ENCODE results near the gene PNKP.

PNKP gene

GRCh38 chr19:49859682-49860335, 7.6 kb downstream of the PNKP start:
- Histone ChIP-seq H3K4me3 (ENCODE audit: insufficient read depth, low read length, poor library complexity, severe bottlenecking) (no peak overlapping the region), H3K9ac (ENCODE audit: low read length) (no peak overlapping the region), H3K79me2 (ENCODE audit: insufficient read depth, low read length) (peaks cover 3% of the 10 kb centered on the region), H4K20me1 (ENCODE audit: low read depth, low read length) (no peaks in the 10 kb centered on the region), H3F3A (ENCODE audit: insufficient read depth) (no peaks in the 10 kb centered on the region), H3K36me3 (ENCODE audit: low read length) (no peaks in the 10 kb centered on the region), H3K27me3 (ENCODE audit: low read length) (no peaks in the 10 kb centered on the region), H3K27ac (ENCODE audit: low read depth, low read length) (no peak overlapping the region), H3K9me3 (ENCODE audit: insufficient read depth, low read length) (no peaks in the 10 kb centered on the region), H2AFZ (ENCODE audit: low read depth, low read length, severe bottlenecking) (no peak overlapping the region), H3K9me2 (replicated peaks; ENCODE audit: insufficient read depth, low read length) (no peaks in the 10 kb centered on the region), H3K4me2 (ENCODE audit: low read depth, low read length, poor library complexity, severe bottlenecking) (no peak overlapping the region)
- TF ChIP-seq, protein P1, sequence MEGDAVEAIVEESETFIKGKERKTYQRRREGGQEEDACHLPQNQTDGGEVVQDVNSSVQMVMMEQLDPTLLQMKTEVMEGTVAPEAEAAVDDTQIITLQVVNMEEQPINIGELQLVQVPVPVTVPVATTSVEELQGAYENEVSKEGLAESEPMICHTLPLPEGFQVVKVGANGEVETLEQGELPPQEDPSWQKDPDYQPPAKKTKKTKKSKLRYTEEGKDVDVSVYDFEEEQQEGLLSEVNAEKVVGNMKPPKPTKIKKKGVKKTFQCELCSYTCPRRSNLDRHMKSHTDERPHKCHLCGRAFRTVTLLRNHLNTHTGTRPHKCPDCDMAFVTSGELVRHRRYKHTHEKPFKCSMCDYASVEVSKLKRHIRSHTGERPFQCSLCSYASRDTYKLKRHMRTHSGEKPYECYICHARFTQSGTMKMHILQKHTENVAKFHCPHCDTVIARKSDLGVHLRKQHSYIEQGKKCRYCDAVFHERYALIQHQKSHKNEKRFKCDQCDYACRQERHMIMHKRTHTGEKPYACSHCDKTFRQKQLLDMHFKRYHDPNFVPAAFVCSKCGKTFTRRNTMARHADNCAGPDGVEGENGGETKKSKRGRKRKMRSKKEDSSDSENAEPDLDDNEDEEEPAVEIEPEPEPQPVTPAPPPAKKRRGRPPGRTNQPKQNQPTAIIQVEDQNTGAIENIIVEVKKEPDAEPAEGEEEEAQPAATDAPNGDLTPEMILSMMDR (IDR thresholded peaks at IDR 0.05; ENCODE audit: insufficient read depth, low read length, poor library complexity, severe bottlenecking): no peak
- TF ChIP-seq EZH2phosphoT487 (conservative IDR thresholded peaks at IDR 0.05; ENCODE audit: low read length): no peak

DNA sequence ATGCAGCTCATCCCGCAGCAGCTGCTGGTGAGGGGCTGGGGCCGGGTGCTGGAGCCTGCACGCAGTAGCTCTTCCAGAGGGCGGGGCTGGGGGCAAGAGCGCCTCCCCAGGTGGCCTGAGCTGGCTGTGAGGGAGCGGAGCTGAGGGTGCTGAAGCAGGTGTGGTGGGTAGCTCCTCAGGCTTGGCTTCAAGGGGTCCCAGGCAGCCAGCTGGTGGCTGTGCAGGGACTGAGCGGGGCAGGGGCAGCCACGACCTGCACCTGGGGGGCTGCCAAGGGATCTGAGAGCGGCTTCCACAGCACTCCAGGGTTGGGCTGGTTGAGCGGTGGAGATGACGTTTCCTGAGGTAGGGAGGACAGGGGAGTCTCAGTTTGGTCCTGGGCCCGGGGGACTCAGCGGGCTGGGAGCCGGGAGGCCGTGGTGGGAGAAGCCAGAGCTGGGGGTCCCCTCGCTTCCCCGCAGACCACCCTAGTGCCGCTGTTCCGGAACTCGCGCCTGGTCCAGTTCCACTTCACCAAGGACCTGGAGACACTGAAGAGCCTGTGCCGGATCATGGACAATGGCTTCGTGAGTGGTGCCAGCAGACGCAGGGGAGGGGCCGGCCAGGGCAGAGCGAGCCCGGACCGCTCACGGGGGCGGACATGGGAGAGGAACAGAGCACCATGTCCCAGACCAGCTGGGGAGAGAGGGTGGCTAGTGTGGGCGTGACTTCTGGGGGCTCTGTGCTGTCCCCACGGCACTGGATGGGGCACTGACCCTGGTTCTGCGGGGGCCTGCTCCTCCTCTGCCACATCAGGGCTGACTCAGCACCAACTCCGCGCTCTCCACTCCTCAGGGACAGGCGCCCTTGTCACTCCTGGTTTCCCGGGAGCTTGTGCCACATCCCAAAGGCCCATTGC, 9.0 kb downstream of the PNKP start:
- 0 out of 2 replicates have a peak, but pooled peaks cover 3% of the 10 kb centered on the region for H4K20me1 ChIP-seq (ENCODE audit: low read depth, low read length)
- no peak overlapping the region for H2AFZ ChIP-seq (ENCODE audit: low read depth, low read length, severe bottlenecking)
- no peaks in the 10 kb centered on the region for H3K9me2 ChIP-seq (replicated peaks; ENCODE audit: insufficient read depth, low read length)
- H3K4me2 ChIP-seq (ENCODE audit: low read depth, low read length, poor library complexity, severe bottlenecking): no peak overlapping the region
- no peaks in the 10 kb centered on the region for H3K27me3 ChIP-seq (ENCODE audit: low read length)
- H3F3A ChIP-seq (ENCODE audit: insufficient read depth): no peaks in the 10 kb centered on the region
- H3K4me3 ChIP-seq (ENCODE audit: insufficient read depth, low read length, poor library complexity, severe bottlenecking): no peak overlapping the region
- H3K27ac ChIP-seq (ENCODE audit: low read depth, low read length): no peak overlapping the region
- H3K36me3 ChIP-seq (ENCODE audit: low read length): no peaks in the 10 kb centered on the region
- no peaks in the 10 kb centered on the region for H3K9me3 ChIP-seq (ENCODE audit: insufficient read depth, low read length)
- peaks cover 7% of the 10 kb centered on the region; the same call in 1 of the 2 replicates for H3K79me2 ChIP-seq (ENCODE audit: insufficient read depth, low read length)
- H3K9ac ChIP-seq (ENCODE audit: low read length): no peak overlapping the region
- TF ChIP-seq EZH2phosphoT487 (conservative IDR thresholded peaks at IDR 0.05; ENCODE audit: low read length): no peak
- TF ChIP-seq, protein P1 (IDR thresholded peaks at IDR 0.05; ENCODE audit: insufficient read depth, low read length, poor library complexity, severe bottlenecking): no peak

GRCh38 chr19:49857838-49858087, 9.6 kb downstream of the PNKP start:
- Histone ChIP-seq H3K9ac (ENCODE audit: low read length) (no peak overlapping the region), H3K27me3 (ENCODE audit: low read length) (no peaks in the 10 kb centered on the region), H4K20me1 (ENCODE audit: low read depth, low read length) (0 out of 2 replicates have a peak, but pooled peaks cover 3% of the 10 kb centered on the region), H3F3A (ENCODE audit: insufficient read depth) (peaks cover 4% of the 10 kb centered on the region; the same call in 1 of the 2 replicates), H2AFZ (ENCODE audit: low read depth, low read length, severe bottlenecking) (no peak overlapping the region), H3K4me3 (ENCODE audit: insufficient read depth, low read length, poor library complexity, severe bottlenecking) (no peak overlapping the region), H3K27ac (ENCODE audit: low read depth, low read length) (no peak overlapping the region), H3K9me3 (ENCODE audit: insufficient read depth, low read length) (no peaks in the 10 kb centered on the region), H3K4me2 (ENCODE audit: low read depth, low read length, poor library complexity, severe bottlenecking) (no peak overlapping the region), H3K79me2 (ENCODE audit: insufficient read depth, low read length) (peaks cover 7% of the 10 kb centered on the region; the same call in 1 of the 2 replicates), H3K9me2 (replicated peaks; ENCODE audit: insufficient read depth, low read length) (no peaks in the 10 kb centered on the region), H3K36me3 (ENCODE audit: low read length) (no peaks in the 10 kb centered on the region)
- TF ChIP-seq, protein P1 (IDR thresholded peaks at IDR 0.05; ENCODE audit: insufficient read depth, low read length, poor library complexity, severe bottlenecking): no peak
- TF ChIP-seq EZH2phosphoT487 (conservative IDR thresholded peaks at IDR 0.05; ENCODE audit: low read length): no peak
